Activated CD8-positive, alpha-beta memory T cell treated with anti-CD3 and anti-CD28 coated beads for 4 hours (primary cell): Measurements from ENCODE around the gene SEMA5A.

Experiments
- DNase-seq, 2 donors: peaks; one replicate each; pipeline ENCODE4 v3.0.0-alpha.2; 2020; ENCODE audit warnings: low read depth in 2 of 2

The SEMA5A gene, protein sequence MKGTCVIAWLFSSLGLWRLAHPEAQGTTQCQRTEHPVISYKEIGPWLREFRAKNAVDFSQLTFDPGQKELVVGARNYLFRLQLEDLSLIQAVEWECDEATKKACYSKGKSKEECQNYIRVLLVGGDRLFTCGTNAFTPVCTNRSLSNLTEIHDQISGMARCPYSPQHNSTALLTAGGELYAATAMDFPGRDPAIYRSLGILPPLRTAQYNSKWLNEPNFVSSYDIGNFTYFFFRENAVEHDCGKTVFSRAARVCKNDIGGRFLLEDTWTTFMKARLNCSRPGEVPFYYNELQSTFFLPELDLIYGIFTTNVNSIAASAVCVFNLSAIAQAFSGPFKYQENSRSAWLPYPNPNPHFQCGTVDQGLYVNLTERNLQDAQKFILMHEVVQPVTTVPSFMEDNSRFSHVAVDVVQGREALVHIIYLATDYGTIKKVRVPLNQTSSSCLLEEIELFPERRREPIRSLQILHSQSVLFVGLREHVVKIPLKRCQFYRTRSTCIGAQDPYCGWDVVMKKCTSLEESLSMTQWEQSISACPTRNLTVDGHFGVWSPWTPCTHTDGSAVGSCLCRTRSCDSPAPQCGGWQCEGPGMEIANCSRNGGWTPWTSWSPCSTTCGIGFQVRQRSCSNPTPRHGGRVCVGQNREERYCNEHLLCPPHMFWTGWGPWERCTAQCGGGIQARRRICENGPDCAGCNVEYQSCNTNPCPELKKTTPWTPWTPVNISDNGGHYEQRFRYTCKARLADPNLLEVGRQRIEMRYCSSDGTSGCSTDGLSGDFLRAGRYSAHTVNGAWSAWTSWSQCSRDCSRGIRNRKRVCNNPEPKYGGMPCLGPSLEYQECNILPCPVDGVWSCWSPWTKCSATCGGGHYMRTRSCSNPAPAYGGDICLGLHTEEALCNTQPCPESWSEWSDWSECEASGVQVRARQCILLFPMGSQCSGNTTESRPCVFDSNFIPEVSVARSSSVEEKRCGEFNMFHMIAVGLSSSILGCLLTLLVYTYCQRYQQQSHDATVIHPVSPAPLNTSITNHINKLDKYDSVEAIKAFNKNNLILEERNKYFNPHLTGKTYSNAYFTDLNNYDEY

DNA sequence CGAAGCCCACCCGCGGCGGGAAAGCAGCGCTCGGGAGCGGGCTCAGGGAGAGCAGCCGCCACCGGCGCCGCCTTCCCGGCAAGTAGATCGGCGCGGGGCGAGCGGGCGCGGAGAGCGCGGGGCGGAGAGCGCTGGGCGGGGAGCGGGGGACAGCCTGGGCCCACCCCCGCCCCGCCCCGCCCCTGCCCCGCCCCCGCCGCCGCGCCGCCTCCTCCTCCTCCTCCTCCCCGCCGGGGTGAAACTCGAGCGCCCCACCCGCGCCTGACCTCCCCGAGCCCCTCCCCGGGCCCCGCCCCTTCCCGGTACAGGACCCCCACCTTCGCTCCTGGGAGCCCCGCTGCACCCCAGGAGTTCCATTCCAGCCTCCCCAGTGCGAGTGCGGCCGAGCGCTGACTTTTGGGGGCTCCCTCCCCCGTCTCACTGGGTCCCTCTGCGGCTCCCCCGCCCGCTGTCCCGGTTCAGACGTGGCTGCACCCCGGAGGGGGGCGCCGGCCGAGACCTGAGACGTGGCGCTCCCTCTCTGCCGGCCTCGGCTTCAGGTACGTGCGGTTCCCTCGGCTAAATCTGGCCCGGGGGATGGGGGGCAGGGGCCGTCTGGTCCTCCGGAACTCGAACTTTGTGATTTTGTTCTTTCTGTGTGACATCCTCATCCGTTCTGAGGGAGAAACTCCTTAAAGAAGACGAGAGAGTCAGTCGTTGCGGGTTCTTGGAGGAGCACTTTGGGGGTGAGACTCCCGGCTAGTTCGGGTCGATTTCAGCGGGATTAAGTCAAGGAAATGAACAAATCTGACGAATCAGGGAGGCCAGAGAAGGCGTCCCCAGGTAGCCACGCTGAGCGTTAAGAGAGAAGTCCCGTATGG, at the start of gene SEMA5A:
Gene SEMA5A, minus strand, starts transcription at position 84 of the 860 bp plus-strand sequence. CDS start 166,129 bp downstream, outside the sequence.
- no peak for DNase-seq

DNA sequence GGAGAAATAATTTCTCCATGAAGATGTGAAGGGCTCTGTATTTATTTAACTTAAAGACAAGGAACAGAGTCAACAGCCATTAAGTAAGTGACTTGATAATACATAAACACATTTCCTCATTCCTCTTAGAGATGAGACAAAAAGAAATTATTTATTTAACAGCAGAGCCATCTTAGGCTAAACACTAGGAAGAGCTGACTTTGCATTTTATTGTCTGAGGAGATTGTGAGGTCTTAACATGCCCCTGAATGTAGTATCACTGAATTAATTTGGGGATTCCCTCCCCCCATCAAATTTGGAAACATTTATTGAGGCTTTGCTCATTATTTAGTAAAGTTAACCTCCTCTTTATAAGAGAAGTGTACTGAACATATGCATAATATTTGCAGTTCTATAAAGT, 49.0 kb upstream of the SEMA5A start:
- no peak for DNase-seq

DNA sequence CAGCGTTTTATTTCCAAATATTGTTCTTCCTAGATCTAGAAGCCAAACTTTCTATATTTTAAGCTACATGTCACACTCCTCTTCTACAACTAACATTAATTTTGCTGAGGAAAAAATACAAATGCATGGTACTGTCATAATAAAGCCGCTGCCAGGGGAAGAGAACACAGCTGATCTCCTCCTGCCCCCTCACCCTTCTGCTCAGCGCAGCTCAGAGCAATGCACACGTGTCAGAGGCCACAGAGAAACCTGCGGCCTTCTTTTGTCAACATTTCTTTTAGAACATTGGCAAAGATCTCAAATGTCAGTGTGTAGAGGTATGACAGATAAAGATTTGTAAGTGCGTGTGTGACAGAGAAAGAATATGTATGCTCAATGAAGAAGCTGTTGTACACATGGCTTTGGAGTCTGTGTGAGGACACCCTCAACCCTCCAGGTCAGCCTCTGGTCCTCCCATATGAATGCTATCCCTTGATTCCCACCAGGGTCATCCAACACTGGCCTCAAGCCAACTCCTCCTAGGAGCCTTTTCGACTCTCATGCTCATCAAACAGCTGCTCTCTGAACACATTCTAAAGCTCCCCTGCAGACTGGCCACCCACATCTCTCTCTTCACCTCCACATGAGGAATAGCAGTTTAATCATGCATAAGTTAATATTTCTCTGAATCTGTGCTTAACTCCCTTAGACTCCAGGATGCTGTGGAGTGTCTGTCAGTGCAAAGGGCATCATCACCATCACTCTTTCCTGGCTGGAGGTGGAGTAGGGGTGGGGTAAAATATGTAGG, 43.4 kb upstream of the SEMA5A start:
- DNase-seq = no peak

DNA sequence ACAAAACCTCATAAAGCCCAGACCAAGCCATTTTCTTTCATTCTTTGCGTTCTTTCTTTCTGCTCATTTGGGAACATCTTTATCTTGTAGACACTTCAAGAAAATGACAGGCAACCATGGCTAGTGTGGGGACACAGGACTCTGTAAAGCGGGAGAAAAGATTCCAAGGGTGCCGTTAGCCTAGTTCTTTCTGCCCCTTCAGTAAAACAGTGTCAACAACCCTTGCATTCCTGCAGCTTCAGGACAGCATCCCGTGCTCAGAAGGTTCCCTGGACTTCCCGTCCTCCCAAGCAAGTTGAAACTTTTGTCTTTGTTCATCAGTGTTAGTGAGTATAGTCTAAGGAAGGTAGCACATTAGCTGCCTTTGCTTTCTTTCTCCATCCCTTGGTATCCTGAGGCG, 42.4 kb upstream of the SEMA5A start:
- no peak for DNase-seq

DNA sequence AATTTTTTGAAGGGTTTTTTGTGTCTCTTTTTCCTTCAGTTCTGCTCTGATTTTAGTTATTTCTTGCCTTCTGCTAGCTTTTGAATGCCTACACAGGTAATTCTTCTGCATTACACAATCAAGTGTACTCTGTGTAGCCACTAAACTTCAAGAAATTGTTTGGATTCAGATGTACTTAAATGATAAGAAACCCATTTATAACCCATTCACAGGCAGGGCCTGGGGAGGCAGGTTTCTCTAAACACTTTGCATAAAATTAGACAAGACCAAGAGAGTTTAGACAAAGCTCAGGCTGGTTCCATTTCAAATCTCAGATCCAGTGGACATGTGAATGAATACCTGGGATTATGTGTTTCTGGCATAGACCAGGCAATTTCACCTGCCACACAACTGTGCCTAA, 41.3 kb upstream of the SEMA5A start:
- no peak for DNase-seq

DNA sequence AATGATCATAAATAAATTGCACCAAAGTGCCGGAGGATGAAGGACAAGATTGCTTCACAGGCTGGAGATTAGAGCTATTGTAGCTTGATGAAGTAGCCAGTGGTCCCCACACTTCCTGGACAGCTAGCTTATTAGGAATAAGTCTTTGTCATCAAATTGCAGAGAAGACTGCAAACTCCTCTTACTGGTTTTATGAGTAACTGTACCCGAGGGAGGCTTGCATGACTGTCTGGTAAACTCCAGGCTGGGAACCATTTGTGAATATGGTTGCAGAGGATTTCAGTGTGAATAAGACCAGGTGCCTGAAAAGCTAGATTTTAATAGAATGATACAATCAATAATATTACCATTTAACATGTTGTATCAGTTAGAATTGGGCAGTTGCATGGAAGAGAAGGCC, 36.5 kb upstream of the SEMA5A start:
- no peak for DNase-seq

DNA sequence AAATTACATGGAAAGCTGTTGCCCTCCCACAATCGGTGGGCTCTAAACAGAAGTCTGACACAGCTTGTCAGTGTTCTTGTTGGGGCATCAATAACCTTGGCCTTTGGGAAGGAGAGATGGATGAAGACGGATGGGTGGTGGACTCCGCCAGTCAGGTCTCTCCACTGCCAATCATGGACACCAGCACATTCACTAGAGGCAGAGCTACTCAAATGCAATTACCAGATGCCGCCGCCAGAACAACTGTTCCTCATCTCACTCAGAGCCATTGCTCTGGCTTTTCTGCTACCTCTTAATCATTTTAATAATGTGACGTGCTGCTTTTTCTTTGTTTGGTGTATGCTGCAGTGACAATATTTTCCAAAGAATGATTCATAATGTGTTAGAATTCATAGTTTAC, 27.9 kb upstream of the SEMA5A start:
- no peak for DNase-seq

DNA sequence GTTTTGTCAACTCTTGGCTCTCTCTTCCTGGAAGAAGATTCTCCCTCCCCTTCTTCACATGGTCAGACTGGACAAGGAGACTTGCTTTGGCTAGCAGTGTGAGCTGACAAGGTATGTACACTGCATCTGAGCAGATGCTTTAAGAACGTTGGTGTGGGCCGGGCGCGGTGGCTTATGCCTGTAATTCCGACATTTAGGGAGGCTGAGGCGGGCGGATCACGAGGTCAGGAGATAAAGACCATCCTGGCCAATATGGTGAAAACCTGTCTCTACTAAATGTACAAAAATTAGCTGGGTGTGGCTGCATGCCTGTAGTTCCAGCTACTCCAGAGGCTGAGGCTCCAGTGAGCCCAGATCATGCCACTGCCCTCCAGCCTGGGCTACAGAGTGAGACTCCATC, 26.4 kb upstream of the SEMA5A start:
- DNase-seq = no peak

DNA sequence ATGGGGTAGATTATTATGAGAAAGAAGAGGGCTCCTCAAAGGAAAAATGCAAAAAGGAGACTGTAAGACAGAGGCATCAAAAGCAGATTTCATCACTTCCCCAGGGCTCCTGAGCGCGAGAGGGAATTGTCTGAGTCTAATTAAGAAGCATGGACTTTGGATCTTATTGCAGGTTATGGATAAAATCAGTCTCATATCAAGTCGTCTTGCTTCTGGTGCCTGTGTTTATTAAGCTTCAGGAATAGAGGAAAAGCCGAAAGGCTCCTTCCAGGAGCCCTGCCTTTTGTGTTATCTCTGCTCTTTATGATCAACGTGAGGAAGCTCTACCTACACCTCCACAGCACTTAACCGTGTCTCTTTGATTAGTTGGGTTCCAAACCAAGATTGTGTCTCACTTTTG, 25.0 kb upstream of the SEMA5A start:
- no peak for DNase-seq

DNA sequence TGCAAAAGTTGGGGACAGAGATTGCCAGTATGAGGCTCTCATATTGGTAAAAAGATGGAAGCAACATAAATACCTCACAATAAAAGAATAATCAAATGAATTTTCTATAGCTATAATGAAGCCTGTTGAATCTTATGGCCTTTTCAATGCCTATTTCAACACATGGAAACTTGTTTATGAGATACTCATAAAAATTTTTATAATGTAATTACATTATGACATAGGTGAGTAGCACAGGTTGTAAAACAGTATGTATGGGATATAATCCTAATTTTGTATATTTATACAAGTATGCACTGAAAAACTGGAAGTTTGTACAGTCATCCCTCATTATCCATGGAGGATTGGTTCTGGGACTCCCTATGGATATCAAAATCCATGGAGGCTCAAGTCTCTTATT, 21.2 kb upstream of the SEMA5A start:
- DNase-seq = no peak

DNA sequence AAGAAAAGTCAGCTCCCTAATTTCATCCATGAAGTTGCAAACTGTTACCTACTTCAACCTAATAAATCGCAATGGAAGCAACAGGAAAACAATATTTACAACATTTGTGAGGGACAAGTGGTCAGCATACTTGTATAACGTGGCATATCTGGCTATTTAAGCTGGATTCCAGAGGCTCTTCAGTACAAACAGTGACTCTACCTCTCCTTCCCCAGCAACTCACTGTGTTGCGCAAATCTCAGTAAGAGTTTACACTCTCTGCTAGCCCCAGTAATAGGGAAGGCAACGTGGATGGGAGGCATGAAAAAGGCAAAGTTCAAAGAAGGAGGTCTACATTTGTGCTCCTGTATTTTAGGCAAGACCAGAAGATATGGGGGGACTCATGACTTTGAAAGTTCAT, 18.9 kb upstream of the SEMA5A start:
- no peak for DNase-seq

DNA sequence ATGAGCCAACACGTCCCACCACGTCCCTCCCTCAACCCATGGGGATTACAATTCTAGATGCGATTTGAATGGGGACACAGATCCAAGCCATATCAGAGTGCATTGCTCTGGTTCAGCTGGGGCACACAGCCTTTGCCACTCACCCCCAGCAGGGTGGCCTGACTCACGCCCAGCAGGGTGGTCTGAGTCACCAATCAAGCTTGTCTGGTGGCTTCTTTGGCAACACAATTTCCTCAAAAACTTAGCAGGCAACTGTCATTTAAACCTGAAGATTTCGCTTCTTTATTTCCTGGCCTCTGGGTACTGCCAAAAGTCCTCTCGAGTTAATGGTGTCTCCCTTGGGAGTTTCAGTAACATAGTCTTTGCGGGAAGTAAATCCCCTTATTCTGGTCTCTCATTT, 16.3 kb upstream of the SEMA5A start:
- DNase-seq = no peak

DNA sequence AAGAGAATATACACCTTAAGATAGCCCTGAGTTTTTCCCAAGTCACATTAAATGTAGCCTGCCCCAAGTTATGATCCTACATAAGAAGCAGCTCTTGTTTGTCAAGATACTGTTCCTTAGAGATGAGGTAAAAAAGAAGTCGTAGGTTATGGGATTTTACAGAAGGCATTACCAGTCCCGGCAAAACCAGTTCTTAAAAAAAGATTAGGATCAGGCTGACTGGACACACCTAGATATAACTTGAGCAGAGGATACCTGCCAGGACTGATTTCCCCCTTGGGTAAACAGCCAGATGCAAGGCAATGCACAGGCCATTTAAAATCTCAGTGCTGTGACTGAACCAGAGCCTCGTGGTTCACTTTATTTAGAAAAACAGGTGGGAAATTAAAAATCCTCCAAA, 14.1 kb upstream of the SEMA5A start:
- DNase-seq = no peak

DNA sequence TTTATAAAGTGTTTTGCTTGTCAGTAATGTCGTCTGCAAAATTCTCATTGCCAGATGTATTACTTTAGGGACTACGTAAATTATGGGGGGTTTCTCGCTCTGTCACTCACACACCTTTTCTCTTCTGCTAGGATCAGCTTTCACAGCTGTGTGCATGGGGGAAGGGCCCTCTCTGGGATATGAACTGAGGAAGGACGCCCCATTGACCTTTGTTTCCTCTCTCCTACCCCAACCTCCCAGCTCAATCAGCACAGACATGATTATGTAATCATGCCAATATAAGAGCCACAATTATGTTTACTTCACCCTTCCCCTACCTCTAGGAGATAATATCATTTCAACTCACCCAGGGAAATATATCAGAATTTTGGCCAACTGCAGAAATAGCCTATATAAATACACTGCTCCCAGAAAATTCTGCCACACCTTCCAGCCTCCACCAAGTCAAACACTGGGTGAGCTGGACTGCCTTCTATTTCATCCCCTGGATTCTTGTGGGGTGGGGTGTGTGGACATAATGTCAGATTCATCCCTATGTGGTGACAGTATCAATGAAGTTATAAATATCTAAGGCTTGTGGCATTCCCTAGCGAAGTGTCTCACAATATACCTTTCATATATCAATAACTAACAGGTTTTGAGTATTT, 12.6 kb upstream of the SEMA5A start:
- no peak for DNase-seq

DNA sequence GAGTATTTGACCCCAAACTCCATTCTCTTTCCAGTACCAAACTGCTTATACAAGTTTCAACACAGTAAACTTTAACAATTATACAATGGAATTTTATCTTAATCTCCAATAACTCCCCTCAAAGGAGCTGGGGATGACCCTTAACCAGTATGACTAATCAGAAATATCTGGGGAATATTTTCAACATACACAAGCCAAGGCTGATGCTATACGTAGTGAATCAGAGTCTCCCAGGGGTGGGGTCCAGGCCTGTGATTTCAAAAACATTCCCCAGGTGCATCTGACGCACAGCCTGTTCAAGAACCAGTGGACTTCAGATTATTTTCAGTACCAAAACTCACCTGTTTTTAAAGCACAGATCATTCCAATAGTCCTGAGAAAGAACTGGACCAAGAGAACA, 11.8 kb upstream of the SEMA5A start:
- no peak for DNase-seq

DNA sequence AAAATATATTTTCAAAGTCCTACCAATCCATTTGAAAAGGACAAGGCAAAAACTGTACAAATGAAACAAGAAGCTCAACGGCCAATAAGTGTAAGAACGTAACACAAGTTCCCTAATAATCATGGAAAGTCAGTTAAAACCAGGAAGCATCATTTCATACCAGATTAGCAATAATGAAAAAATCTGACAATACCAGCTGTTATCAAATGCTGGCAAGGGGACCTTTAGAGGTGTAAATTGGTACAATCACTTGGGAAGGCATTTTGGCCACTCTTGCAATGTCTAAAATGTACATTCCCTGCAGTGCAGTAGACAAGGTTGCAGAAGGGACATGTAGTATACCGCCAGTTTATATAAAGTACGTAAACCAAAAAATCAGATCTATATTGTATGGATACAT, 10.1 kb upstream of the SEMA5A start:
- no peak for DNase-seq

DNA sequence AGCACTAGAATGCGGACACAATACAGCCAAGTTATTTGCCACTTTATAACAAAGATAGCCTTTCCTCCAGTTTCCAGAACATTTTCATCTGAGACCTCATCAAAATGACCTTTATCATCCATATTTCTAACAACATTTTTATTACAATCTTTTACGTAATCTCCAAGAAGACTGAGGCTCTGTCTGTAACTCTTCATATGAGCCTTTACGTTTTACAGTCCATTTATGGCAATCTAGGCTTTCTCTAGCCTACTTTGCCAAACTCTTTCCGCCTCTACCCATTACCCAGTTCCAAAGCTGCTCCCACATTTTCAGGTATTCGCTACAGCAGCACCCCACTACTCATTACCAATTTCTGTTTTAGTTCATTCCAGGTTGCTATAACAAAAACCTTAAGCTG, 8.2 kb upstream of the SEMA5A start:
- DNase-seq = no peak

DNA sequence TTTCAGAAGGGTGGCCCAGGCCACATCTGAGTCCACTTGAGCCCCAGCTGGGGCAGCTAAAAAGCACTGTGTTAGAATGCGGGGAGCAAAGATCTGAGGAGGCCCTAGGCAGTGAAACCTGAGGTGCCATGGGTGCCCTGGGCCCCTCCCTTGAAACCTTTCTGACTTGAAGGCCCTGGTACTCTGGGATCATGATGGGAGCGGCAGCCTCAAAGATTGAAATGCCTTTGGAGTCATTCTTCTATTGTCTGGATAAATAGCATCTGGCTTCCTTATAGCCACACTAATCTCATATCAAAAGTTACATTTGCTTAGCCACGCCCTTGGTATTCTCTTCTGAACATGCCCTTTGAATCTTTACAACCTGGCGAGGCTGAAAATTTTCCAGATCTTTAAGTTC, 7.7 kb upstream of the SEMA5A start:
- no peak for DNase-seq

DNA sequence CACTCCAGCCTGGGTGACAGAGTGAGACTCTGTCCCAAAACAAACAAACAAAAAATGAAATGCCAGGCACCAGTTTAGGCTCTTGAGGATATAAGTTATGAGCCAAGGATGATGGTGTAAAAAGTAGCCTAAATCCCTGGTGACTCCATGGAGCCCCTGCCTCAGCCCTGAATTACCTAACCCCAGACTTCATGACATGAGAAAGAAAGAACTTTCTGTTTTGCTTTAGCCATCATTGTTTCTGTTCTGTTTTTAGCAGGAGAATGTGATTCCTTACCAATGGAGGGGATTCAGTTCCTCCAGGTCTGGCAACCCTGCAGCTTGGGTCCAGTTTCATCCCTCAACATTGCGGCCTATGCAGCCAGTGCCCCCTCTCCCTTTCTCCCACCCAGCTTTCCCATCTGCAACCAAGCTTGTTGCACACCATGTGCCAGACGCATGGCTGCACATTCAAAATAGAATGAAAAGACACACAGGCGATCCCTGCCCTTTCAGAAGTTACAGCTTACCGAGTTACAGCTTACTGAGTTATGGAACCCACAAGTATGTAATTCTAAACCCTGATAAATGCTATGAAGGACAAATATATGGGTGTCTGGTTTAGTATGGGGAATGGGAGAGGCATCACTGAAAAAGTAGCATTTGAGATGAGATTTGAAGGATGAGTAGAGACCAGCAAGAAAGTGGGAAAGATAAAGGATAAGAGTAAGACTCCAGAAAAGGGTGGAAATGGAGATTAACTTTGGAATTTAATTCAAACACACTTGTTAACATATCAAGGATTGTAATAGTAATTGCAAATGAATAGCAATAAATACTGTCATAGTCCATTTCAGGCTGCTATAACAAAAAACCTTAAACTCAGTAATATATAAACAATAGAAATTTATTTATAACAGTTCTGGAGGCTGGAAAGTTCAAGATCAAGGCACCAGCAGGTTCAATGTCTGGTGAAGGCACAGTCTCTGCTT, 6.0 kb upstream of the SEMA5A start:
- no peak for DNase-seq
